Spinal cord (tissue), 10 donors: ENCODE results near the gene DSCAML1. TPM values are rescaled to one million over a fixed set of nuclear protein-coding genes. Genes with fewer than 3 reads are reported as not detected.

Source experiments
- DNase-seq, 6 donors: peaks; one replicate each; pipeline versions ENCODE4 v3.0.0 to v3.0.0-alpha.2; 2013 to 2015; ENCODE audit warnings: low spot score in 6 of 6, low read depth in 4 of 6
- H3K27ac ChIP-seq: one replicate; pipeline ENCODE4 v1.5.1; 2013; ENCODE audit warnings: low read depth, low read length, control low read depth
- H3K27me3 ChIP-seq: one replicate; pipeline ENCODE4 v1.6.1; 2013; ENCODE audit warnings: low read length; ENCODE audit not compliant: control insufficient read depth, insufficient read depth
- H3K36me3 ChIP-seq: one replicate; pipeline ENCODE4 v1.6.1; 2013; ENCODE audit warnings: low read length; ENCODE audit not compliant: control insufficient read depth, insufficient read depth
- H3K4me1 ChIP-seq: one replicate; pipeline ENCODE4 v1.6.1; 2013; ENCODE audit warnings: low read length; ENCODE audit not compliant: control insufficient read depth, insufficient read depth
- H3K4me3 ChIP-seq: one replicate; pipeline ENCODE4 v1.5.1; 2013; ENCODE audit warnings: low read depth, low read length, control low read depth
- H3K9me3 ChIP-seq: one replicate; pipeline ENCODE4 v1.6.1; 2013; ENCODE audit warnings: low read length; ENCODE audit not compliant: control insufficient read depth, insufficient read depth
- WGBS: methylation state at CpG from one replicate; pipeline ENCODE4 v1.1.5; 2013; ENCODE audit warnings: missing lambda C conversion rate; ENCODE audit not compliant: insufficient coverage; 5-methylcytosine and 5-hydroxymethylcytosine counted together
- polyA plus RNA-seq, 2 donors: library from polyadenylated mRNA; unstranded; fragments of 120-200 nt; gene quantifications; one replicate each; pipeline ENCODE4 v1.2.1, GENCODE V29; 2013; ENCODE audit not compliant: insufficient read length in 2 of 2
- total RNA-seq, 2 donors: library from RNA; depleted of rRNA in 1 of 2; stranded (reverse); fragments of 120-200 nt in 1 of 2; fragments of >200 nt in 1 of 2; gene quantifications; one replicate each; pipeline versions ENCODE4 v1.2.3 to v1.2.4, GENCODE V29; 2013 to 2014
- donor health status: healthy.

Gene DSCAML1
- total and polyA plus RNA-seq, 4 donors = 3.5 to 14.4 (median 8.2) TPM

- H3K9me3 ChIP-seq = no peaks in the 10 kb centered on the region
- H3K27ac ChIP-seq = no peak overlapping the region
- peak in 2 of 6 donors; percentile 86 to 93 for DNase-seq
- peaks cover 34% of the 10 kb centered on the region for H3K4me1 ChIP-seq
- H3K27me3 ChIP-seq = no peaks in the 10 kb centered on the region
- no peak overlapping the region for H3K4me3 ChIP-seq
- 58% methylated on average over 7 of the region's 14 CpGs for WGBS
- H3K36me3 ChIP-seq = peaks cover 10% of the 10 kb centered on the region
Measured at GRCh38 chr11:117750916-117751662, 45.9 kb downstream of the DSCAML1 start.

- Histone ChIP-seq H3K4me3 (no peak overlapping the region), H3K27ac (no peak overlapping the region), H3K36me3 (peaks cover 10% of the 10 kb centered on the region), H3K27me3 (no peaks in the 10 kb centered on the region), H3K9me3 (no peaks in the 10 kb centered on the region), H3K4me1 (peaks cover 34% of the 10 kb centered on the region)
- 80% methylated on average over 5 of the region's 5 CpGs for WGBS
- no peak for DNase-seq
Measured at GRCh38 chr11:117750357-117750756, 46.7 kb downstream of the DSCAML1 start.

DNA sequence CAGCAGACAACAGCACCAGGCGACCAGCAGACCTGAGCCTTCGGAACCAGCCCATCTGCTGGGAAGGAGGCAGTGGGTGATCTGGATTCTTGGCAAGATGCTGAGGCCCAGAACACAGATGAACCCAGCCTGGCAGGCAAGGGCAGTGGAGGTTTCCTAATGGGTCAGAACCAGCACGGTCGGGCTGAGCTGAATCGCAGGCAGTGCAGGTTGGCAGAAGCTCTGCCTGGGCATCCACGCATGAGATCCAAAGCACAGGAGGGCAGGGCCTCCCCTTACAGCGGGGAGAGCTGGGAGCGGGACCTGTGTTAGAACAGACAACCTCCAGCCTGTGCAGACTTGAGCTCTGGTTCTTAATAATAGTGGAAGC, 47.5 kb downstream of the DSCAML1 start:
- Histone ChIP-seq H3K4me1 (peaks cover 31% of the 10 kb centered on the region), H3K27ac (no peak overlapping the region), H3K36me3 (peaks cover 10% of the 10 kb centered on the region), H3K4me3 (no peak overlapping the region), H3K9me3 (no peaks in the 10 kb centered on the region), H3K27me3 (no peaks in the 10 kb centered on the region)
- no peak for DNase-seq
- 82% methylated on average over 7 of the region's 8 CpGs for WGBS

DNA sequence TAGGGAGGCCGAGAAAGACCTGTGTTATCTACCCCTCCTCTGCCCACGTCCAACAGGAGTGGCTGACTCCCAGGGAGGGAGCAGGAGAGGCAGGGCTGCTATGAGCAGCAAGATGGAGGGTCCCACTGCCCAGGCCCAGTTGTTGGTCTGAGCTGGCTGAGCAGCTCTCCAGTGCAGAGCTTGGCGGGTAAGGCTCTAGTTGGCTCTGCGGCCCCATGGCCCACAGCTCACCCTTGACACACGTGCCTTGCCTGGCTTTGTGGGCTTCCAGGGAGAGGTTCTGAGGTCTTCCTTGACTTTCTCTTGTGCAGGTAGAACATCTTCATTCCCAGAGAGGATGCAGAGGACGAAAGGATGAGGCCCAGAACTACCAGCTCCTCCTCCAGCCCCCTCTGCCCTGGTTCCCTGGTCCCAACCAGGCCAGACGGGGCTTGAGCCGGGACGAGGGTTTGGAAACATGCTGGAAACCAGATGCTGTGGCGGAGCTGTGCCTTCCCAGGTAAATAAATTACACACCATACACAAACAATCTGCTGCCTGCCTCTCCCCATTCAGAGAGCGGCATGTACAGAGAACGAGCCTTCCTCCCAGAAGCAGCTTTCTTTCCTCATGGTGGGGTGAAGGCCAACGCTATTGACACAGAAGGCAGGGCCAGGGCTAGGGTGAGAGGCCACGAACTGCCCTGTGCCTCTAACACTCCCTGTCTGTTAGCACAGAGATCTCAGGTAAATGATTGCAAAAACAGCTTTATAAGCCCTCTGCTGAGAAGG, 48.1 kb downstream of the DSCAML1 start:
- Histone ChIP-seq H3K27ac (no peak overlapping the region), H3K4me3 (no peak overlapping the region), H3K36me3 (peaks cover 10% of the 10 kb centered on the region), H3K27me3 (no peaks in the 10 kb centered on the region), H3K9me3 (no peaks in the 10 kb centered on the region), H3K4me1 (peaks cover 27% of the 10 kb centered on the region)
- DNase-seq = no peak
- 85% methylated on average over 10 of the region's 14 CpGs for WGBS

GRCh38 chr11:117747892-117748291, 49.1 kb downstream of the DSCAML1 start:
- Histone ChIP-seq H3K27me3 (no peaks in the 10 kb centered on the region), H3K36me3 (peaks cover 10% of the 10 kb centered on the region), H3K4me1 (peaks cover 32% of the 10 kb centered on the region), H3K4me3 (no peak overlapping the region), H3K9me3 (no peaks in the 10 kb centered on the region), H3K27ac (no peak overlapping the region)
- no peak for DNase-seq
- 100% methylated on average over 2 of the region's 3 CpGs for WGBS

DNA sequence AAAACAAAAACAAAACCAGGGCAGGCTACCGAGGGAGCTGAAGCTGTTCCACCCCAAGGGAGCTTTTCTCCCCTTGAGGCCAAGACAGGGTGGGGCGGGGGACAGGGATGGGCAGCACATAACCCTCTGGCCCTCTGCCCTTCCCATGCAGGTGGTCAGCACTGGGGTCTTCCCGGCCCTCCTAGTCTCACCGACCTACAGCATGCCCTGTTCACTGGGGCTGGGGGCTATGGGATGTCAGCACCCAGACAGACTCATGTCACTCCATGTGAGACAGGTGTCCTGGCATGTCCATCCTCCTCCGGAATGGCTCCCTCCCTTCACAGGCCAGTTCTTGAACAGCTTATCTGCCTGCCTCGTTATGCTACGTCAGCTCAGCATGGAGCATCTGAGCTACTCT, 51.7 kb downstream of the DSCAML1 start:
- H3K36me3 ChIP-seq = peaks cover 10% of the 10 kb centered on the region
- DNase-seq = no peak
- no peaks in the 10 kb centered on the region for H3K27me3 ChIP-seq
- H3K4me1 ChIP-seq = peaks cover 15% of the 10 kb centered on the region
- no peak overlapping the region for H3K4me3 ChIP-seq
- no peak overlapping the region for H3K27ac ChIP-seq
- no peaks in the 10 kb centered on the region for H3K9me3 ChIP-seq
- 82% methylated on average over 6 of the region's 7 CpGs for WGBS

GRCh38 chr11:117744471-117745150, 52.4 kb downstream of the DSCAML1 start:
- Histone ChIP-seq H3K27me3 (no peaks in the 10 kb centered on the region), H3K9me3 (no peaks in the 10 kb centered on the region), H3K4me1 (peaks cover 14% of the 10 kb centered on the region), H3K36me3 (peaks cover 9% of the 10 kb centered on the region), H3K4me3 (no peak overlapping the region), H3K27ac (no peak overlapping the region)
- 54% methylated on average over 8 of the region's 11 CpGs for WGBS
- no peak for DNase-seq

- DNase-seq = peak in 1 of 6 donors; percentile 44
- H3K36me3 ChIP-seq = no peaks in the 10 kb centered on the region
- no peaks in the 10 kb centered on the region for H3K9me3 ChIP-seq
- no peak overlapping the region for H3K4me3 ChIP-seq
- 64% methylated on average over 9 of the region's 9 CpGs for WGBS
- no peaks in the 10 kb centered on the region for H3K27me3 ChIP-seq
- H3K27ac ChIP-seq = no peak overlapping the region
- H3K4me1 ChIP-seq = peaks cover 10% of the 10 kb centered on the region
Measured at GRCh38 chr11:117743121-117743815, 53.7 kb downstream of the DSCAML1 start.

- Histone ChIP-seq H3K4me3 (no peak overlapping the region), H3K27ac (no peak overlapping the region), H3K4me1 (peaks cover 23% of the 10 kb centered on the region), H3K36me3 (no peaks in the 10 kb centered on the region), H3K9me3 (no peaks in the 10 kb centered on the region), H3K27me3 (no peaks in the 10 kb centered on the region)
- 82% methylated on average over 6 of the region's 8 CpGs for WGBS
- no peak for DNase-seq
Measured at GRCh38 chr11:117738246-117738957, 58.6 kb downstream of the DSCAML1 start.
